Measurements from ENCODE around the gene HIVEP3.

The HIVEP3 gene

GRCh38 chr1:41868241-41868998, 50.3 kb downstream of the HIVEP3 start:
- peak; percentile 24 for DNase-seq

GRCh38 chr1:41866285-41866684, 52.4 kb downstream of the HIVEP3 start:
- no peak for DNase-seq

DNA sequence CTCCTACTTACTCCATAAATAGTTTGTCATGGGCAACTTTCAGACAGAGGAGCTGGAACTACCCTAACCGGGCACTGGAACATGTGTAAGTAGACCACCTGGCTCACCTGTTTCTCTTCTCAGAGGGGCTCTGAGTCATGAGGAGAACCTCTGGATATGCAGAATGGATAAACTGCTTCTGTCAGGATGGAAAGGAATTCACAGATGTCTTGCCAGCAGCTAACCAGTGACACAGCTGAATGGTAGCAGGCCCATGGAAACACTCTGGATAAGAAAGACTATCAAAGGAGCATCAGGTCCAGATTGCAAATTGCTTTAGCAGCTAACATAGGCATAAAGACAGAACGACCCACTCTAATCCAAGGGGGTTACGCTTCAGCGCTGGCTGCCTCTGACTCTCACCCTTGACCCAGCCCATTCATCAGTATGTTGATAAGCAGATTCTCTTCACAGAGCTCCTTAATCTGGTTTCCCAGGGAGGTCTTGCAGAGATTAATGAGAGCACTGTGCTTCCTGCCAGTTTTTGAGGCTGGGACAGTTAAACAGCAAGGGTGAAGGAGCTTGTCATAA, 54.2 kb downstream of the HIVEP3 start:
- no peak for DNase-seq

DNA sequence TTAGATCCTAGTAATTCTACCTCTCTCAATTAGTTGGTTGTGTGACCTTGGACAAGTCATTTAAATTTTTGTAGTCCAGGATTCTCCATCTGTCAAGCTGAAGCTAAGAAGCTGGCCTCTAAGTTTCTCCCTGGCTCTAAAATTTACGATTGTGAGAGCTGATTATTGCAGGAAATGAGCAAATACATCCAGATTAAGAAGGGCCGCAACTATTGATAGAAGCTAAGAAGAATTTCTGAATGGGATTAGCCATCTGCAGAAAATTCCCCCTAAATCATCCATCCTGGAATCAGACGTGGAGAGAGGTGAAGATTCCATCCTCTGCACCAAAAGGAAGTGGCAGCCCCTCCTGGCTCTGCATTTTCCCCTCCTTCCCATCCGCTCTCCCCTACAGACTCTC, 55.0 kb downstream of the HIVEP3 start:
- DNase-seq: no peak

- DNase-seq: peak; percentile 52
Measured at GRCh38 chr1:41862384-41863221, 56.1 kb downstream of the HIVEP3 start.

DNA sequence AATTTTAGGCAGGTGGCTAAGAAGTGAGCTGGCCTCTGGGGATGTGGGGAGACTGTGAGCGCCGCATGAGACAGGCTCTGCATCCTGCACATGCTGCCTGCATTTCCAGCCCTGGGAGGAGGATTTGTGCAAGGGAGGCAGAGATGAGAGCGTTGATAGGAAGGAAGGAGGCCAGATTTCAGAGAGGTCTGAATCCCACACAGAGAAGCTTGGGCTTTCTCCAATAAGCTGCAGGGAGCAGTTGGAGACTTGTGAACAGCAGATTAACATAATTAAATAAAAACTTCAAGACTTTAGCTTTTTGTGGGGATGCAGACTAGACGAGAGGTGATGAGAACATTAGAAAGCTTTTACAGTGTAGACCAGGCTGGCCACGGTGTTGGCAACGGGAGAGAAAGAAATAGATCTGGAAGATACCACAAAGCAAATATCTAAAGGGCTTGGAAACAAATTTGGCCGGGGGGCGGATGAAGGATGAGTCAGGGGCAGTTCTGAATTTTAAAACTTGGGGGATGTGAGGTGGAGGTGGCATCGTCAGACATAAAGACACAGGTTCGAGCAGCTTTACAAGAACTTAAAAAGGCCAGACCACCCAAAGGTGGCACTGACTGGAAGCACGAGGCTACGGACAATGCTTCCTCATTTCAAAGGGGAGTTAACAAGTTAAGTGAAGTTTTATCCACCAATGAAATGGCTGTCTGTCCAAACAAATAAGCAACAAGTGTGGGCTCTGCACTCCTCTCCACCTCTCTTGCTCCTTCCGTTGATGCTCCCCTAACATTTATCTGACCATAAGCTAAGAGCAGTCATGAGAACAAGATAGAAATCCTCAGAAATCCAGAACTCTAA, 57.0 kb downstream of the HIVEP3 start:
- peak; percentile 23 for DNase-seq

DNA sequence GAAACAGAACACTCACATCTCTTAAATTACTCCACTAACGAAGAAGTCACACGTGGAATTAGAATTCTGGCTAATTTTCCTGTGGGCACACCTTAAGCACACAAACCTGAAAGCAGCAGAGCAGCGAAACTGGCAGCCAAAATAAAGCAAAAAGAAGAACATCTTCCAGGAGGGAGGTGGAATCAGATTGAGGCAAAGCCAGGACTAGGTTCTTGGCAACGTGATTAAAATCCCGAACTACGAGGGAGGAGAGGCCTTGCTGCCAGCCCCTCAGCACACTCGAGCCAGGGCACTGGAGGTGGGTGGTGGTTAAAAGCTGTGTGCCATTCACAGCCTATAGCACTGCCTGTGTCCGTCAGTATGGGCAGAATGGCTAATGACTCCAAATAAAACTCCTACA, 58.0 kb downstream of the HIVEP3 start:
- no peak for DNase-seq

- DNase-seq: no peak
Measured at GRCh38 chr1:41860214-41860613, 58.5 kb downstream of the HIVEP3 start.

GRCh38 chr1:41859686-41860085, 59.0 kb downstream of the HIVEP3 start:
- DNase-seq: no peak

DNA sequence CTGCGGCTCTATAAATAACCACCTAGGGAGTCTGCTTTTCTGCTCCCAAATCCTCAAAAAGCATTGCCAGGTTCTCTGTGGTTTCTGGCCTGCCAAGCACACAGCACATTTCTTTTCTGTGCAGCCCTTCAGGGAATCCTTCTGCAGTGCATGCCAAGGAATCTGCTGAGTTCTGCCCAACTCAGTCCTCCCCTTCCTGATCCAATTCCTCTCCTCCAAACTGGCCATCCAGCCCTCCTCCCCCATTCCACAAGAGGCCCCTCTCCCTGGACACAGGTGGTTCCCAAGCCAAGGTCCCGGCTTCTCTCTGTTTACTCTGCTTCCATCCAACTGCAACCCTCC, 61.8 kb downstream of the HIVEP3 start:
- DNase-seq: no peak

DNA sequence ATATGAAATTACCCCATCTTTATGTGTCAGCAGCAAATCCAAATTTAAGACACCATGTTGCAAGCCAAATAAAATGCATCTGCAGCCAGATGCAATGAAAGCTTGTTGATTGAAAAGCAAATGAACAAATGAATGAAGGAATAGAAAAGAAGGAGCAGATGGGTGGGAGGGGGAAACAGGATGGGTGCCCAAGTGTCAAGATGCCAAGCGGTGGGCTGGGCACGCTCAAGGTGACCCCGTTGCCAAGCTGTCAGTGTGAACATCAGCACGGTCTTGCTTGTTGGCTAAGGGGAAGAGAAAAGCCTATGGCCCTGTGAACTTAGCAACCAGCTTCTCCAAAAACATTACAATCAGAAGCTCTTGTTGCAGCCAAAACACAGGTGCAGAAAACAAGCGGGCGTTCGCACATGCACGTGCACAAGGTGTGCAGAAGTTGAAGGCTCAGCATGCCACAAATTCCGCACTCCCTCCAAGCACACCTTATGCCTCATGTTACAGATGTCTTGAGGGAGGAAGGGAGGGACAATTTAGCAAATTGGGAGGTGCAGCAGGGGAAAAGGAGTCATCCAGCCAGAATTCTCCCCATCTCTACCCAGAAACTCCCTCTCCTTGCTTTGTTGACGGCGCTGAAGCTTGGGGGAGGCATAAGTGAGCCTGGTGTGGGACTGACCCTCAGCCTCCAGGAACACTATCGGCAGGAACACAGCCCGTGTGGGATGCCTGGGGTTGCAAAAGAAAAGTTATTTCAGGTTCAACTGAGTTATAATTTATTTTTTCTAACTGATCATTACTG, 62.4 kb downstream of the HIVEP3 start:
- DNase-seq: no peak

GRCh38 chr1:41855713-41856112, 63.0 kb downstream of the HIVEP3 start:
- DNase-seq: no peak

GRCh38 chr1:41853907-41854306, 64.8 kb downstream of the HIVEP3 start:
- no peak for DNase-seq

DNA sequence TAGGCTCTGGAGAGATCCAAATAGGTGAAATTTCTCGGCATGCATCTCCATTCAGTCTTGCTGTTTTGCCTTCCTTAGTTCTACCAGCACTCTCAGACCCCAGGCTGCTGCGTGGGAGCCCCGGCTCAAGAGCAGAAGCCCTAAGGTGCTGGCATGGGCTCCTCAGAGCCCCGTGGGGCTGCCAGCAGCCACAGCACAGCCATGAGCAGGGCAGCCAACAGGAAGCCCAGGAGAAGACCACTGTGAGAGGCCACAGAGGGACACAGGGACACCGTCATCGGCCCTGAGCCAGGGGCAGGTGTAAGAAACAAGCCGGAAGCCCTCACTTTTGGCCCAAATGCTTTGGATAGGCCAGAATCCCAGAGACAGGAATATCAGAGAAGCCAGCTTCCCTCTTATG, 66.6 kb downstream of the HIVEP3 start:
- DNase-seq: no peak

- peak; percentile 32 for DNase-seq
Measured at GRCh38 chr1:41851589-41851988, 67.1 kb downstream of the HIVEP3 start.

GRCh38 chr1:41850029-41850428, 68.7 kb downstream of the HIVEP3 start:
- DNase-seq: no peak

DNA sequence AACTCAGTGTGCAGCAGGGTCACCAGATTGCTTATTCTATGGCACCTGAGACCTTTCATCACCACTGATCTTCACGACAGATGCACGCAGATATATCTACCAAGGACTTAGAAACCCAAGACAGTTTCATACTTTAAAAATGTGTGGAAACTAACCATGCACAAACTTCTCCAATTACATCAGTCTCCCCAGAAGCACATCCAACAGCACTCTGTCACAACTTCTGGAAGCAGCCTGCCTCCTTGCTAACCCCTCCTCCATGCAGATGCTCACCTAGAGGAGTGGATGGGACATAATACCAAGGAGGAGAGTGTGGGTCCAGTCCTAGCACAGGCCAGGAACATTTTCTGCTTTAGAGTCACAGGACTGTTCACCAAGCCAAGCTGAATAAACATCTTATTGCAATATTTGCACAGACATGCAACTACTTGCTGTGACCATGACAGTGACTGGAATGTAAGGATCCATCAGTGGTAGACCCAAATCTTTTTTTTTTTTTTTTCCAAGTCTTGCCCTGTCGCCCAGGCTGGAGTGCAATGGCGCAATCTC, 69.4 kb downstream of the HIVEP3 start:
- DNase-seq: no peak

GRCh38 chr1:41848216-41848952, 70.3 kb downstream of the HIVEP3 start:
- no peak for DNase-seq

GRCh38 chr1:41847733-41848132, 71.0 kb downstream of the HIVEP3 start:
- no peak for DNase-seq

DNA sequence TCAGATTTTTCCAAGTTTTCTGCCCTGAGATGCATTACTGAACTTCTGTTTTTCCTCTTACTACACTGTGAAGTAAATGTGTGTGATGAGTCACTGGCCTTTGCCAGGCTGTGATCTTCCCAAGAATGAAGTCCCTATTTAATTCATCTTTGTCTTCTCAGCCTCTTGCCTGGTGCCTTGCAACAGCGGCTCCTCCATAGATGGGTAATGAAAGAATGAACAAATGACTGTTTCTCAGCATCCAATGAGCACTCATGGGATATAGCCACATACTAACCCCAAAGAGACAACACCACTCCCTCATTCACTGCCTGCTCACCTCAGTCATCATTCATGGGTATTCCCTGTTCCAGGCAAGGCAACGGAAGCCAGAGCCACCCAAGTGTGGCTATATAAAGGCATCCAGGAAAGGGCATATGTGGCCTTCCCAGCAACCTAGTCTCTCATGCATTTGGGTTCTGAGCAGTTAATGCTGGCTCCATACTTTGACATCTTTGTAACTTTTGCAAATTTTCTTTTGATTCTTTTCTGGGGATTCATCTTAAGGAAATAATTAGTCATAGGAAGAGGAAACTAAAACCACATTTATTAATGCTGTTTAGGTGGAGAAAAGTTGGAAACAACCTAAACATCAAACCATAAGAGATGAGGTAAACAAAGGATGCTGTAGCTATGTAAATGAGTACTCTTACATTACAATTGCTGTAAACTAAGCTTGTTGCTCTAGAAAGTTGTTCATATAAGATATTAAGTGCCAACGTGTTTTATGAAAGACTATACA, 71.9 kb downstream of the HIVEP3 start:
- DNase-seq: no peak

Data from hematopoietic multipotent progenitor cell treated with erythropoietin and hydrocortisone succinate and interleukin-3 and kit ligand, for 6 days (in vitro differentiated cells).